Caco-2 (cell line): ENCODE data around the gene SNX30. TPM values are rescaled to one million over a fixed set of nuclear protein-coding genes. Genes with fewer than 3 reads are reported as not detected.

ENCODE experiments used
- BruUV-seq: library from RNA; stranded (reverse); fragments of 400-500 nt; replicated peaks from 2 replicates; lab custom pipeline; 2021; lab: Mats Ljungman, UMichigan
- CTCF ChIA-PET: fragments of 300-600 bp; sonication (Branson Sonifier 250); formaldehyde crosslinking; loops from one replicate; lab custom pipeline; 2022; ENCODE audit warnings: antibody characterized with exemption; lab: Charles Lee
- POLR2A ChIA-PET: fragments of 300-600 bp; sonication (Branson Sonifier 250); formaldehyde crosslinking; loops from one replicate; lab custom pipeline; 2022; ENCODE audit warnings: antibody characterized with exemption; lab: Charles Lee
- DNase-seq, 2 experiments: peaks; one replicate each; pipeline versions ENCODE4 v3.0.0 to v3.0.0-alpha.2; 2020 to 2022
- H3K27me3 ChIP-seq: replicated peaks from 2 replicates; pipeline ENCODE4 v1.6.0; 2011; ENCODE audit warnings: low read length; ENCODE audit not compliant: control insufficient read depth, insufficient read depth
- H3K36me3 ChIP-seq: 2 replicates; pipeline ENCODE4 v1.5.1; 2011; ENCODE audit warnings: low read length; ENCODE audit not compliant: control insufficient read depth, insufficient read depth
- H3K4me1 ChIP-seq: fragments of 250-450 bp; sonication (Bioruptor Pico); 2 replicates; pipeline ENCODE4 v1.5.1; 2020; ENCODE audit warnings: mild to moderate bottlenecking
- H3K4me3 ChIP-seq: 2 replicates; pipeline ENCODE4 v1.5.1; 2011; ENCODE audit warnings: low read depth, mild to moderate bottlenecking, control low read depth, low read length
- H3K9me3 ChIP-seq: fragments of 250-450 bp; sonication (Bioruptor Pico); 2 replicates; pipeline ENCODE4 v1.5.1; 2020; ENCODE audit warnings: mild to moderate bottlenecking, moderate library complexity
- H3K27ac Mint-ChIP-seq: one replicate; pipeline ENCODE4 v1.8.0; 2022; ENCODE audit warnings: mixed read lengths; ENCODE audit not compliant: unreplicated experiment
- H3K27me3 Mint-ChIP-seq: one replicate; pipeline ENCODE4 v1.8.0; 2022; ENCODE audit warnings: mixed read lengths; ENCODE audit not compliant: insufficient read depth, unreplicated experiment
- H3K36me3 Mint-ChIP-seq: one replicate; pipeline ENCODE4 v1.8.0; 2022; ENCODE audit warnings: mild to moderate bottlenecking, mixed read lengths; ENCODE audit not compliant: insufficient read depth, unreplicated experiment
- H3K4me1 Mint-ChIP-seq: one replicate; pipeline ENCODE4 v1.8.0; 2022; ENCODE audit warnings: low read depth, mixed read lengths; ENCODE audit not compliant: unreplicated experiment
- H3K4me3 Mint-ChIP-seq: one replicate; pipeline ENCODE4 v1.8.0; 2022; ENCODE audit warnings: mild to moderate bottlenecking, moderate library complexity, mixed read lengths; ENCODE audit not compliant: unreplicated experiment
- H3K9me3 Mint-ChIP-seq: one replicate; pipeline ENCODE4 v1.8.0; 2022; ENCODE audit warnings: mixed read lengths; ENCODE audit not compliant: unreplicated experiment
- intact Hi-C: fragments of 100-400 bp; cut with micrococcal nuclease; formaldehyde crosslinking; loops from one replicate; pipeline ENCODE4 v1.10.0; 2022; ENCODE audit not compliant: unreplicated experiment
- total RNA-seq: library from RNA; stranded (reverse); gene quantifications from 2 replicates; pipeline ENCODE4 v1.2.3, GENCODE V29; 2022
- TF ChIP-seq, protein P1 (sequence below), 2 experiments: fragments of 200-600 bp in 1 of 2; IDR thresholded peaks; 1 replicate in 1 of 2; 2 replicates in 1 of 2; pipeline versions ENCODE4 v1.5.1 to v1.8.0; 2011 to 2022; ENCODE audit warnings: antibody characterized with exemption in 1 of 2, control low read depth in 1 of 2, inconsistent platforms in 1 of 2, low read depth in 1 of 2, low read length in 1 of 2, mild to moderate bottlenecking in 1 of 2, moderate library complexity in 1 of 2; ENCODE audit not compliant: insufficient read depth in 1 of 2, severe bottlenecking in 1 of 2, unreplicated experiment in 1 of 2

Gene SNX30
- total RNA-seq, 1 experiment from 2014 or later = 21.8 TPM

DNA sequence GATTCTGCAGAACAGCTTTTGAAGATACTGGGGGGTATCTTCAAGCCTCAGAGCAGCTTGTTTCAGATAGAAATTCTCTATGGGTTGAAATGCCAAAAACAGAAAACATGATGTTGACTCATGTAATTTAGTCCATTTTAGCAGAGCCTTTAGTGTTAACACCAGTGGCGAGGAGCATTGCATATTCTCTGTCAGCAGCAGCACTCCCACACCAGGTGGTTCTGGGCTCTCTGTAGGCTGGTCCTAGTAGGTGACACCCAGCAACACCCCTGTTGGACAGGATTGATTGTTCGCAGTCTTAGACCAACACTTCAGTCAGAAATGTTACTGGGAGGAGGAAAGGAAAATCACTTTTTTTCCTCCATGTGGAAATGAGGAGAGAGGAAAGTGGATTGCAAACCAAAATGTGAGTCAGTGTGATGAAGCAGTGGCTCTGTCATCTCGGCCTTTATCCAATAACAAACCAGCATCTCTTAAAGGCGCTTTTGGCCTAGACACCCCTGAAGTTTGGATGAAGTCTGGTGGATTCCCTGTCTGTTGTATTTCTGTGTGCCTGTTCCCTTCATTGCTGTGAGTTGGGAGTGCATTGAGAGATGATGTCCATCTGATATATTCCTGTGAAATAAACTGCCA lies 123.3 kb downstream of the SNX30 start:
- ChIA-PET CTCF (no interaction called here), POLR2A (no interaction called here)
- Mint-ChIP-seq H3K36me3 (peaks cover 28% of the 10 kb centered on the region), H3K27me3 (no peaks in the 10 kb centered on the region), H3K27ac (no peak overlapping the region), H3K9me3 (no peaks in the 10 kb centered on the region), H3K4me1 (peaks cover 9% of the 10 kb centered on the region), H3K4me3 (no peak overlapping the region)
- BruUV-seq = no TSS peak
- intact Hi-C loops = no loop called here
- H3K9me3 ChIP-seq = no peaks in the 10 kb centered on the region
- H3K36me3 ChIP-seq = peaks cover 3% of the 10 kb centered on the region
- no peak overlapping the region for H3K4me3 ChIP-seq
- TF ChIP-seq, protein P1, sequence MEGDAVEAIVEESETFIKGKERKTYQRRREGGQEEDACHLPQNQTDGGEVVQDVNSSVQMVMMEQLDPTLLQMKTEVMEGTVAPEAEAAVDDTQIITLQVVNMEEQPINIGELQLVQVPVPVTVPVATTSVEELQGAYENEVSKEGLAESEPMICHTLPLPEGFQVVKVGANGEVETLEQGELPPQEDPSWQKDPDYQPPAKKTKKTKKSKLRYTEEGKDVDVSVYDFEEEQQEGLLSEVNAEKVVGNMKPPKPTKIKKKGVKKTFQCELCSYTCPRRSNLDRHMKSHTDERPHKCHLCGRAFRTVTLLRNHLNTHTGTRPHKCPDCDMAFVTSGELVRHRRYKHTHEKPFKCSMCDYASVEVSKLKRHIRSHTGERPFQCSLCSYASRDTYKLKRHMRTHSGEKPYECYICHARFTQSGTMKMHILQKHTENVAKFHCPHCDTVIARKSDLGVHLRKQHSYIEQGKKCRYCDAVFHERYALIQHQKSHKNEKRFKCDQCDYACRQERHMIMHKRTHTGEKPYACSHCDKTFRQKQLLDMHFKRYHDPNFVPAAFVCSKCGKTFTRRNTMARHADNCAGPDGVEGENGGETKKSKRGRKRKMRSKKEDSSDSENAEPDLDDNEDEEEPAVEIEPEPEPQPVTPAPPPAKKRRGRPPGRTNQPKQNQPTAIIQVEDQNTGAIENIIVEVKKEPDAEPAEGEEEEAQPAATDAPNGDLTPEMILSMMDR (IDR thresholded peaks at IDR 0.05; ENCODE audit: insufficient read depth in 1 of 2, low read depth in 1 of 2, low read length in 1 of 2, severe bottlenecking in 1 of 2, unreplicated experiment in 1 of 2) = no peak
- DNase-seq = no peak
- no peaks in the 10 kb centered on the region for H3K4me1 ChIP-seq
- H3K27me3 ChIP-seq = no peaks in the 10 kb centered on the region

DNA sequence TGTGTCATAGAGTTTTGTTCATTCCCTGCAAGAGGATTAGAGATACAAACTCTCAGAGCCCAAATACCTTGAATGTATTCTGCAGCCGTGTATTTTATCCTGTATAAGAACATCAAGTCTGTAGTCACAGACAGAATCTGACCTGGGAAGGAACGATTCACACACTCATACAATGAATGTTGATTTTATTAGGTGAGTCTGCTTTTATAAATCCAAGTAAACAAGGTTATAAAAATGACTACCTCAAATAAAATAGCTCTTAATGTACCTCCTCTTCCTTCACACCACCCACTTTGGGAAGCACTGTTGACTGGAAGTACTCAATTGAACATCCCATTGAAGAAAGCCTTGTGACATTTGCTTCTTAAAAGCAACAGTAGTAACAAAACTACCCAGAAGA lies 128.2 kb downstream of the SNX30 start:
- H3K4me1 Mint-ChIP-seq = peaks cover 6% of the 10 kb centered on the region
- intact Hi-C loops = no loop called here

DNA sequence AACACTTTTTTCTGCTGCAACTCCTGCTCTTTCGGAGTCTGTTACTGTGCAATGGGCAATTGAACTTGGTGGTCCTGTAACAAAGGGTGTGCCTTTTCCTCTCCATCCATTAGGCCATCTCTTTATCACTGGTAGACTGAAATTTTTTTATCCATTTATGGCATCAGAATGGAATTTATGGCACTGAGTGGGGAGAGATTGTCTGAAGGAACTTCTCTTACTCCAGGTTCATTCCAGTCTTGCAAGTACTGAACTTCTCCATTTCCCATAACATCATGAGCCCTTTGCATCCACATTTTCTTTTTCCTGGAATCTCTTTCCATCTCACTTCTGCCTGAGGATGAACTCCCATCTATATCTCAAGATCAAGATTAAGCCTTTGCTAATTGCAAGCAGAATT lies 130.1 kb downstream of the SNX30 start:
- H3K27me3 Mint-ChIP-seq = no peaks in the 10 kb centered on the region
- peaks cover 6% of the 10 kb centered on the region for H3K4me1 Mint-ChIP-seq
- no peaks in the 10 kb centered on the region for H3K9me3 Mint-ChIP-seq
- H3K27ac Mint-ChIP-seq = no peak overlapping the region
- DNase-seq = no peak
- Histone ChIP-seq H3K4me3 (no peak overlapping the region), H3K9me3 (no peaks in the 10 kb centered on the region), H3K27me3 (no peaks in the 10 kb centered on the region), H3K36me3 (peaks cover 1% of the 10 kb centered on the region; the same call in 1 of the 2 replicates), H3K4me1 (peaks cover 3% of the 10 kb centered on the region; the same call in 1 of the 2 replicates)
- ChIA-PET CTCF (no interaction called here), POLR2A (no interaction called here)
- no TSS peak for BruUV-seq
- intact Hi-C loops = no loop called here
- no peak overlapping the region for H3K4me3 Mint-ChIP-seq
- TF ChIP-seq, protein P1 (IDR thresholded peaks at IDR 0.05; ENCODE audit: insufficient read depth in 1 of 2, low read depth in 1 of 2, low read length in 1 of 2, severe bottlenecking in 1 of 2, unreplicated experiment in 1 of 2) = no peak
- peaks cover 12% of the 10 kb centered on the region for H3K36me3 Mint-ChIP-seq

More for the DNA sequence above, 128.2 kb downstream of the SNX30 start:
- ChIA-PET CTCF (no interaction called here), POLR2A (no interaction called here)
- Histone ChIP-seq H3K4me1 (0 out of 2 replicates have a peak, but pooled peaks cover under 1% of the 10 kb centered on the region), H3K9me3 (no peaks in the 10 kb centered on the region), H3K36me3 (peaks cover 3% of the 10 kb centered on the region), H3K4me3 (no peak overlapping the region), H3K27me3 (no peaks in the 10 kb centered on the region)
- no peak for DNase-seq
- Mint-ChIP-seq H3K36me3 (peaks cover 12% of the 10 kb centered on the region), H3K27me3 (no peaks in the 10 kb centered on the region), H3K9me3 (no peaks in the 10 kb centered on the region), H3K27ac (no peak overlapping the region), H3K4me3 (no peak overlapping the region)
- TF ChIP-seq, protein P1 (IDR thresholded peaks at IDR 0.05; ENCODE audit: insufficient read depth in 1 of 2, low read depth in 1 of 2, low read length in 1 of 2, severe bottlenecking in 1 of 2, unreplicated experiment in 1 of 2) = no peak
- BruUV-seq = no TSS peak
